Cardiac fibroblast (primary cell): Measurements from ENCODE around the gene HIVEP2.

Experiments used
- DNase-seq, 2 donors: peaks; one replicate each; pipeline versions ENCODE4 v3.0.0 to v3.0.0-alpha.2; 2010; ENCODE audit warnings: low read depth in 2 of 2
- H3K4me3 ChIP-seq, 2 donors: replicated peaks in 1 of 2; 1 replicate in 1 of 2; 2 replicates in 1 of 2; pipeline ENCODE4 v1.5.1; 2011; ENCODE audit warnings: low read depth in 2 of 2, low read length in 2 of 2, mild to moderate bottlenecking in 2 of 2, moderate library complexity in 1 of 2
- TF ChIP-seq, protein P1 (sequence below): IDR thresholded peaks from one replicate; pipeline ENCODE4 v1.5.1; 2011; ENCODE audit warnings: low read depth, mild to moderate bottlenecking, low read length, inconsistent platforms

The HIVEP2 gene

DNA sequence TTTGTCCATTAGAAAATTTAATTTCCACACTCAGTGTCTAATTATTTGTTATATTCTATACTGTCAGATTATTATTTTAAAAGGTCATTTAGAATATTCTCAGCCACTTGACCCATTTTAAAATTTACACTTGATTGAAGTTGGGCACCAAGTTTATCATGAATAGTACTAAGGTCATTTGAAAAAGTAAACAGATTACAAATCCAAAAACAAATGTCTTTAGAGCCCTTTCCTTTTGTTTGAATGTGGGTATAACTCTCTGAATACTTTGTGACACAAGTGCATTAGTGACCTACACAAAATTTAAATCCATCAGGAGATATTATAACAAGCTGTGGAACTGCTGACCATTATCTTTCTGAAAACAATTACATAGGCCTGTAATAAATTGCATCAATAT is 11.3 kb downstream of the HIVEP2 start:
- no peak overlapping the region for H3K4me3 ChIP-seq
- TF ChIP-seq, protein P1, sequence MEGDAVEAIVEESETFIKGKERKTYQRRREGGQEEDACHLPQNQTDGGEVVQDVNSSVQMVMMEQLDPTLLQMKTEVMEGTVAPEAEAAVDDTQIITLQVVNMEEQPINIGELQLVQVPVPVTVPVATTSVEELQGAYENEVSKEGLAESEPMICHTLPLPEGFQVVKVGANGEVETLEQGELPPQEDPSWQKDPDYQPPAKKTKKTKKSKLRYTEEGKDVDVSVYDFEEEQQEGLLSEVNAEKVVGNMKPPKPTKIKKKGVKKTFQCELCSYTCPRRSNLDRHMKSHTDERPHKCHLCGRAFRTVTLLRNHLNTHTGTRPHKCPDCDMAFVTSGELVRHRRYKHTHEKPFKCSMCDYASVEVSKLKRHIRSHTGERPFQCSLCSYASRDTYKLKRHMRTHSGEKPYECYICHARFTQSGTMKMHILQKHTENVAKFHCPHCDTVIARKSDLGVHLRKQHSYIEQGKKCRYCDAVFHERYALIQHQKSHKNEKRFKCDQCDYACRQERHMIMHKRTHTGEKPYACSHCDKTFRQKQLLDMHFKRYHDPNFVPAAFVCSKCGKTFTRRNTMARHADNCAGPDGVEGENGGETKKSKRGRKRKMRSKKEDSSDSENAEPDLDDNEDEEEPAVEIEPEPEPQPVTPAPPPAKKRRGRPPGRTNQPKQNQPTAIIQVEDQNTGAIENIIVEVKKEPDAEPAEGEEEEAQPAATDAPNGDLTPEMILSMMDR: no peak
- DNase-seq: no peak

DNA sequence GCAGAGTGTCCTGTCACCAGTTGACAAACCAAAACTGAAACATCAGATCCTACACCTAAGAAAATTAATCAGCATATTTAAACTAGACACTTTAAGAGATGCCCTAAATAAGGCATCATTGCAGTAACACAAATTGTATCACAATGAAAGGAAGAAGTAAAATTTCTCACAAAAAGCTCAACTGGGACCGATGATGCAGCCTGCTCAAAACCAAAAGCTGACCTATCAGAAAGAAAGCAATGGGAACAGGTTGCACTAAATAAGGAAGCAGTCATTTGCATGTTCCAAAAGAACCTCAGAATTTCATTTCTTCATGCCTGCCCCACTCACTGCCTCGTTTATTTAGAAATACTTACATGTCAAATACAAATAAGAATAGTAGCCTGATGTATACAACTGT is 12.1 kb downstream of the HIVEP2 start:
- TF ChIP-seq, protein P1: no peak
- H3K4me3 ChIP-seq: no peak overlapping the region

DNA sequence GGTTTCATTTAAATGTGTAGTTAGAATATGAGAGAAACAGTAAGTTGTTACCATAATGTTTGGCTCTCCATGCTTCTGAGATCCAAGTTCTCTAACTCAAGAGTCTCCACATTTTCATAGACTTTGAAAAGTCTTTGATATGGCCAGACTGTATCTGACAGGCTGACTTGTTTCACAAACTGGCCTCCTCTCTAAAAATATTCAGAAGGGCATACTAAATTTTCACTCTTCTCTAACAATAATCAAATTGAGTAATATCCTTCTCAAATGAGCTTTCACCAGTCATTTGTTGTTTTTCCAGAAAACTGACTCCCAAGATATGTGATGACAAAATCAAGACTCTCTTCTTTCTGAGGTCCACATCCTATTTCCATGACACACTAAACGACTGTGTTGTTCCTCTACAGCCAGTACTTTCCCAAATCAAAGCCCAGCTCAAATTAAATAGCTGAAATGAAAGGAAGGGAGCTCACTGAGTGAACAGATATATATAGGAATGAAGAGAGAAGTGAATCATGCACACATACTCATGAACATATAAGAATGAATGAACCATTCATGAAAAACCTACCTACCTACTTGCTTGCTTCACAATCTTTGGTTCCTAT is 15.1 kb downstream of the HIVEP2 start:
- TF ChIP-seq, protein P1: no peak
- peak; percentile 49 to 63 for DNase-seq
- H3K4me3 ChIP-seq: no peak overlapping the region

More for the DNA sequence above, 12.1 kb downstream of the HIVEP2 start:
- no peak for DNase-seq

DNA sequence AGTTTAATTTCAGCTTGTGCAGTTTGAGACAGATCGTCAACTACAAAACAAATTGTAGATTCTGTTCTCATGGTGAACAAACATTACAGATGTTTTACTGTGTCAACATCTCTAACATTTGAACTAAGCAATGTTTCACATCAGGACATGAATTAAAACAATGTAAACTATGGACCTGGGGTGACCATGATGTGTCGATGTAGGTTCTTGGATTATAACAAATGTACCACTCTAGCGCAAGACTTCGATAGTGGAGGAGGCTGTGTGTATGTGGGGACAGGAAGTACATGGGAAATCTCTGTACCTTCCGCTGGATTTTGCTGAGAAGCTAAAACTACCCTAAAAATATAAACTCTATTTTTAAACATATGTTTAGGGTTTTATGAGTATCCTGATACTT is 17.1 kb downstream of the HIVEP2 start:
- peak overlapping the region in 1 of 2 donors; percentile 63 for H3K4me3 ChIP-seq
- TF ChIP-seq, protein P1: no peak
- DNase-seq: peak; percentile 40 to 49

DNA sequence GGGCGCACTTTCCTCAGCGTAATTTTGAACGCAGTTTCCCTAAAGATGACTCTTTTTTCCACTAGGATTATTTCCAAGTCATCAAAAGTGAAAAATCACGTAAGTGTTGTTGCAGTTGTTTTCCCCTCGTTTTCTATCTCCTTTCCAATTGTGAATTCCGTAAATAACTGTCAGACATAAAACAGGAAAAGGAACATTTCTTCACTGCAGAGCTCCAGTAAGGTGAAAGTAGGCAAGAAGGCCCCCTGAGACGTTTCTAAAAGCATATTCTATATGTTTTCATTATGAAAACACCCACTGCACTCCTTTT is 17.8 kb downstream of the HIVEP2 start:
- TF ChIP-seq, protein P1: no peak
- peak overlapping the region; percentile 58 to 63 for H3K4me3 ChIP-seq

DNA sequence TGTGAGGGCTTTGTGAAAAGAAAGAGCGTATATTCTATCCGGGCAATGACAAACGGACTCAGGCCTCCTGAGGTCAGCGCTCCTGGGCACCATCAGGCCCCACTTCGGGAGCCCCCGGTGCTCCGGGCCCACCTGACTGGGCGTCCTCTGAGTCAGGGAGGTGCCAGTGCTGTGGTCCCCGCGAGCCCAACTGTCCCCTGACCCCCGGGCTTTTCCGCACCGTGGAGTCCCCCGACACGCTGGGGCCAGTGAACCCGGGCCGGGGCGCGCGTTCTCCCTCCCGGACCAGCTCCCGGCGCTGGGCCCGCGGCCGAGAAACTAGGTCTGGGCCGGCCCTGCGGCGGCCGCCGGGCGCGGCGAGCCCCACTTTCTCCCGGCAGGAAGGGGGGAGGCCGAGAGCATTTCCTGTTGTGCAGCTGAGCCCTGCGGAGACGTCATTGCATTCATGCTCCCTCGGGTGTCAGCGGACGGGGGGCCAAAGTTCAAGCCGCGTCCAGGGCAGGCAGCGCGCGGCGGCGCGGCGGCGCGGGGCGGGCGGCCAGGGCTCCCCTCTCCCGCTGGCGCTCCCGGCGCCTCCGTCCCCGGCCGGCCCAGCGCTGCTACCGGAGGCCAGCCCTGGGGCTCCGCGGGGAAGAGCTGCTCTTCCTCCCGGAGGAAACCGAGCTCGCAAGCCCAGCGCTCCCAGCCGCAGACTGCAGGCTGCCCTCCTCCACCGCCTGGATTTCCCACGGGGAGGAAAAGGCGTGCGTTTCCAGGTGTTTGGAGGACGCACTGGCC is 18.3 kb downstream of the HIVEP2 start:
- TF ChIP-seq, protein P1: no peak
- H3K4me3 ChIP-seq: peak overlapping the region; percentile 58 to 63
- DNase-seq: peak; percentile 92 to 96

More for the DNA sequence above, 17.8 kb downstream of the HIVEP2 start:
- DNase-seq: peak in 1 of 2 donors; percentile 74
